Peyer's patch (tissue), 4 donors: Measurements from ENCODE around the gene GPR31.

ENCODE experiments used
- CTCF ChIP-seq, 6 experiments: fragments of 450-650 bp in 4 of 6; fragments of 200-600 bp in 2 of 6; sonication (generic) in 1 of 6; IDR thresholded peaks; one replicate each; pipeline ENCODE4 v1.5.1; 2017 to 2019; ENCODE audit warnings: antibody characterized with exemption in 6 of 6, mild to moderate bottlenecking in 3 of 6, moderate library complexity in 1 of 6
- POLR2A ChIP-seq, 2 donors: fragments of 450-650 bp; IDR thresholded peaks; one replicate each; pipeline ENCODE4 v1.5.1; 2017; ENCODE audit warnings: antibody characterized with exemption in 2 of 2, mild to moderate bottlenecking in 2 of 2, moderate library complexity in 2 of 2

GRCh38 chr6:167141667-167142432, 15.9 kb downstream of the GPR31 start:
- peak; percentile 53 to 91 (median 85) for TF ChIP-seq CTCF (IDR thresholded peaks at IDR 0.05)
- no peak for TF ChIP-seq POLR2A (IDR thresholded peaks at IDR 0.05)
